Activated T-cell treated with anti-CD3 and anti-CD28 coated beads for 48 hours (primary cell): Measurements from ENCODE around the gene LGI1.

ENCODE experiments used
- DNase-seq: peaks from one replicate; pipeline ENCODE4 v3.0.0-alpha.2; 2020; ENCODE audit warnings: low read depth

Gene LGI1

GRCh38 chr10:93757801-93758507 lies at the start of gene LGI1:
TSS of gene LGI1 (plus strand) at chr10:93757936. CDS start at chr10:93758145, 209 bp downstream.
- no peak for DNase-seq

- DNase-seq, result no peak
Measured at GRCh38 chr10:93710333-93710909, 47.3 kb upstream of the LGI1 start.

GRCh38 chr10:93711891-93712290 lies 45.8 kb upstream of the LGI1 start:
- DNase-seq, result no peak

GRCh38 chr10:93712593-93712992 lies 45.1 kb upstream of the LGI1 start:
- no peak for DNase-seq

DNA sequence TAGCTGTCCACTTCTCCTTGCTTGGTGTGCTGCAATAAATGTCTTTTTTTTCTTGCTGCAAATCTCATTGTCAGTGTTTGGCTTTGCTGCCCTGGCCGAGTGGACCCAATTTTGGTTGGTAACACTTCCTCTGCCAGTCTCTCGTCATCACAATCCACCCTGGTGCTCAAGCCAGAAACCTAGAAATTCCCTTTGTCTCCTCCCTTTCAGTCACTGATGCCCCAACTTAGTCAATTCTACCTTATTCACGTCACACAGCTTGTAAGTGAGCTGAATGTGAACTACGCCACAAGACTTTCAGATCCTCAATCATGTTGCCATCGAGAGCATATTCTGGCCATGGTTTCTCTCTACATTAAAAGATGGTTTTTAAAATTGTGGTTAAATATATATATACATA lies 42.4 kb upstream of the LGI1 start:
- DNase-seq, result no peak

- DNase-seq, result no peak
Measured at GRCh38 chr10:93716766-93717165, 41.0 kb upstream of the LGI1 start.

DNA sequence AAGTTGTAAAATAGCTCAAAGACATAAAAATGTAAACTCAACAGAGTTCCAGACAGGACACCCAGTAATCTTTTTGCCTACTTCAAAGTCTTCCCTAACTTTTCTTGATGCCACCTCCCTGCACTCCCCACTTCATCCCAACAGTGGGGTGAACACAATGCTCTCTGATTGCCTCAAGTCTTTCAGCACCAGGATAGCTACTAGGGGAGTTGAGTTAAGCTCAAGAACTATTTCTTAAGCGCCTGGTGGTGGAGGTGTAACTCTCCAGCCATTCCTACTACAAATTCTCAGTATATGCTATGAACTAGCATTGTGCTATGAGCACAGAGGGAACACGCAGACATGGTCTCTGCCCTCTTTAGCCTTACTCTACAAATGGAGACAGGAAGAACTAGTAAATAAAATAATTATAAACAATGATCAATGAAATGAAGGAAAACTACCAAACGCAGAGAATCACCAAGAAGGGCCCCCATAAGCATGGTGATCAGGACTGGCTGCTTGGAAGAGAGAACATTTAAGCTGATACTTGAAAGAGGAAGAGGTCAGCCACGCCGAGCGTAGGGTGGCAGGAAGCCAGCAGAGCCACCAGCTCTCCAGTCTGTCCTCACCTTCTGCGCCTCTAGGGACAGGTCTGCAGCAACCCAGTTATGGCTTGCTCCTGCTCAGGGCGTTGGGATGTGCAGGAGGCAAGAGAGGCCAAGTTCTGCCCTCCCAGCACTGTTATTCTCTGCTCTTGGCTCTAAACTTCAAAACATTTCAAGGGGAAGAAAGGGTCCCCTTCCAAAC lies 38.6 kb upstream of the LGI1 start:
- no peak for DNase-seq

DNA sequence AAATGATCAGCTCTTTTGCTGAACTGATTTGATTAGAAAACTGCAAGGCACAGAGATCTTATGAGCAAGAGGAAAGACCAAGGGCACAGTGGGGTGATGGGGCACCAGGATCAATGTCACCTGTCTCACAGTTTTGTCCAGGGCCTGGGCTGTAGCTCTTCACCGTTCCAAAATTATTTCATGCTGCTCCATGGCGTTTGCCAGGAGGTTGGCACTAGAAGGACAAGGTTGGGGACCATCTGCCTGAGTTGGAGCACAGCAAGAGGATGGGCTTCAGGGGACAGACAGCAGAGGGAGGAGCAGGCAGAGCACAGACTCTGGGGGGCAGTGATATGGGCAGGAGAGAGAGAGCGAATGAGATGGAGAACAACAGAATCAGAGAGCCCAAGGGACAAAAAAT lies 37.8 kb upstream of the LGI1 start:
- no peak for DNase-seq

DNA sequence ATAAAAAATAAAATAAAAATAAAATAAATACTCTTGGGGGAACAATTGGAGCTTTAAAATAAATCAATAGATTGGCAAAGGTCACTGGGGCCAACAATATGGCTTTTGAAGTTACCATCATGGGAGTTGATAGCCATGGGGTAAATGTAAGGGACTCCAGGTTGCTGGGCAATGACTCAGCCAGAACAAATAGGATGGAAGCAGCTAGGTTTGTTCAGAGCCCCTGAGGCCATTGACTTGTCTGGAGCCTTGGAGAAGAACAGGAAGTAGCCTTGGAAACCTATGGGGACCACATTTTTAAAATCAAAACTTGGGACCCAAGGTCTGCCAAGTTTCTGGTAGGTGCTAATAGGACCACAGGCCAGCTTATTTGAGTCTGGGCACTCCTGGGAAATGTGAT lies 35.2 kb upstream of the LGI1 start:
- no peak for DNase-seq

GRCh38 chr10:93723153-93723552 lies 34.6 kb upstream of the LGI1 start:
- DNase-seq, result no peak

DNA sequence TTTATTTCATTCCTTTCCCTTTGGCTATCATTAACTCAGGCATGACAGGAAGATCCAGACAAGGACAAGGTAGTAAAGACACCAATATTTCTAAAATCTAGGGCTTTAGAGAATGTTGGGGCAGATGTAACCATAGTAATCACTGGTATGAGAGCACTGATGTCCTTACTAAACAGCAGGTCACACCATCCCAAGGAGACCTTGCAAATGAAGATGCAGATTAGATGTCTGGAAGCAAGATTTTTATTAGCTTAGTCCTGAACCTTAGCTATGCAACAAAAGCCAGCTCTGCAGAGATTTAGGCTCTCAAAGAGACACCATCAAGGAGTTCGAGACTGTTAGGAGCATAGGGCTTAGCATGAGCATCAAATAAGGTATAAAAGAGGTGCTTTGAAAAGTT lies 31.7 kb upstream of the LGI1 start:
- no peak for DNase-seq

- DNase-seq, result no peak
Measured at GRCh38 chr10:93741367-93741766, 16.4 kb upstream of the LGI1 start.

DNA sequence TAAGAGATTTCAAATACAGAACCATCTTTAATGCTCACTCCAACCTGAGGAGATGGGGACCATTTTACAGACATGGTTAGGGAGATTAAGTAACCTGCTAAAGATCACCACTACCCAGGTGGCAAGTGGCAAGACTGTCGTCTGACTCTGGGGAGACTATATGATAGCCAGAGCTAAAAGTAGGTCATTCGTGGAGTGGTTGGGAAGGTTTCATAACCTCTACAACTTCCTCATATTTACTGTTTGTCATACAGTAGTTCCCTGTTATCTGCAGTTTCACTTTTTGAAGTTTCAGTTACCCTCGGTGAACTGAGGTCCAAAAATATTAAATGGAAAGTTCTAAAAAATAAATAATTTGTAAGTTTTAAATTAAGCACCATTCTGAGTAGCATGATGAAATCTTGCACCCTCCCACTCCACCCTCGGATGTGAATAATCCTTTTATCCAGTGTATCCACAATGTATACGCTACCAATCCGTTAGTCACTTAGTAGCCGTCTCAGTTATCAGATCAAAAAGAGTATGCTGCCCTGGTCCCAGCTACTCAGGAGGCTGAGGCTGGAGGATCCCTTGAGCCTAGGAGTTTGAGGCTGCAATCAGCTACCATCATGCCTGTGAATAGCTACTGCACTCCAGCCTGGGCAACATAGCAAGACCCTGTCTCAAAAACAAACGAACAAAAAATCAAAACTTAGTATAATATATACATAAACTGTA lies 14.9 kb upstream of the LGI1 start:
- DNase-seq, result no peak

DNA sequence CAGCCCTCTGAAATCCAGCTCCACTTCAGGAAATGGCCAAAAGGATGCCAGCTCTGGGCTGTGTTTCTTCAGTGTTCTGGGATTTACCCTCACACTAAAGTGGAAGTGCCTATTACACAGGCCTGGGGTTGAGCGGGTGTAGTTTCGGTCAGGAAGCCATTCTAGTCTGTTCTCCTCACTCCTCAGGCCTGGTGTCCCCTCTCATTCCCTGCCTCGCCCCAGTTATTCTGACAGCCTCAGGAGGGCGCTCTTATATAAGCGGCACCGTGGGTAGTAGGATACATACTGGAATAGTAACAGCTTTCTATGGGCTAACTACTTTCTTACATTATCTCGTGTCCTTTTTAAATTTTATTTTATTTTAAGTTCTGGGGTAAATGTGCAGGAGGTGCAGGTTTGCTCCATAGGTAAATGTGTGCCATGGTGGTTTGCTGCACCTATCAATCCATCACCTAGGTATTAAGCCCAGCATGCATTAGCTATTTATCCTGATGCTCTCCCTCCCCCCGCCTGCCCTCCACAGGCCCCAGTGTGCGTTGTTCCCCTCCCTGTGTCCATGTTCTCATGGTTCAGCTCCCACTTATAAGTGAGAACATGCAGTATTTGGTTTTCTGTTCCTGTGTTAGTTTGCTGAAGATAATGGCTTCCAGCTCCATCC lies 12.2 kb upstream of the LGI1 start:
- no peak for DNase-seq

GRCh38 chr10:93746844-93747284 lies 10.9 kb upstream of the LGI1 start:
- DNase-seq, result no peak

DNA sequence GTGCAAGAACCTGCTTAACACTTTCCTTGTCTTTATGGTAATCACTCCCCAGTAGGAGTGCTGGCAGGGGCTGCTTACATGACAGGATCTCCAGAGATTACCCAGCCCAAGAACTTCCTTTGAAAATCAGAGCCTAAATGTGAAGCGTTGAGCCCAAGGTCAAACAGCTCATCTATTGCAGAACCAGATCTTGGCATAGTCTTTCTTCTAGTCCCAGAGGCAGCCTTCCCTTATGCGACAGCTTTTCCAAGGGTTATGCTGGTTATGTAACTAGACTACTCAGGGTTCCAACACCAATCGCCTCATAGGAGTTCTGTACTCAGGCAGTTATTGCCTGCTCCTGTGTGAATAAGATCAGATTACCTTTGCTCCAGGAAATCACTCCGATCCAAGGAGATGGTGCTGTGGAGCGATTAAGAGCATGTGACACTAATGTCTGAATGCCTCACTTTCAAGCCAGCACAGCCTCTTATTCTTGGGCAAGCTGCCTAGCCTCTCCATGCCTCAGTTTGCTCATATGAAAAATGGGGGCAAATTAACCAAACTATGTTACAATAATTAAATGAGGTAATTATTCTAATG lies 8.4 kb upstream of the LGI1 start:
- DNase-seq, result no peak

DNA sequence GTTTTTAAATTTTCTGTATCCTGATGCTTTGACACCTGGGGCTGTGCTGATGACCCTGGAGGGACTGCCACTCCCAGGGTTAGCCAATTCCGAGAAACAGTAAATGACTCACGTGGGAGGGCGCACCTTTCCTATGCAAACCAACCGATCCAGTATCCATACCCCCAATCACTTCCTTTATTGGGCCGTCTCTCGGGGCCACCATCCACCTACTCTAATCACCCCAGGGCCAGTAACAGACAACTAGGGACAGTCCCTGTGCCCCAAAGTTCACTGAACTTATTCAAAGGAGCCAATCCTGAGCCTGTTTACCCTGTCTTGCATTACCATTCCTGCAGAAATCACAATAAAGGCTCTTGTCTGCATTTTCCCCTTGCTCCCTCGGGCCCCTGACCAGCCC lies 6.6 kb upstream of the LGI1 start:
- no peak for DNase-seq

GRCh38 chr10:93751832-93752231 lies 5.9 kb upstream of the LGI1 start:
- no peak for DNase-seq

- DNase-seq, result no peak
Measured at GRCh38 chr10:93752761-93753160, 5.0 kb upstream of the LGI1 start.

GRCh38 chr10:93753621-93754250 lies 4.0 kb upstream of the LGI1 start:
- no peak for DNase-seq

GRCh38 chr10:93754761-93755160 lies 3.0 kb upstream of the LGI1 start:
- DNase-seq, result no peak
